ENCODE measurements around the gene DUXB.

GRCh38 chr16:75682308-75682707, 19.0 kb downstream of the DUXB start:
- no peak for TF ChIP-seq CTCF (IDR thresholded peaks at IDR 0.05)
- no peak for TF ChIP-seq POLR2A (IDR thresholded peaks at IDR 0.05)

Measured in adrenal gland (tissue), 5 donors.